Measurements from ENCODE around the gene ARPC4.
A peak's percentile ranks its signal among the peaks of the same experiment; 100 is the strongest.

ARPC4 gene

DNA sequence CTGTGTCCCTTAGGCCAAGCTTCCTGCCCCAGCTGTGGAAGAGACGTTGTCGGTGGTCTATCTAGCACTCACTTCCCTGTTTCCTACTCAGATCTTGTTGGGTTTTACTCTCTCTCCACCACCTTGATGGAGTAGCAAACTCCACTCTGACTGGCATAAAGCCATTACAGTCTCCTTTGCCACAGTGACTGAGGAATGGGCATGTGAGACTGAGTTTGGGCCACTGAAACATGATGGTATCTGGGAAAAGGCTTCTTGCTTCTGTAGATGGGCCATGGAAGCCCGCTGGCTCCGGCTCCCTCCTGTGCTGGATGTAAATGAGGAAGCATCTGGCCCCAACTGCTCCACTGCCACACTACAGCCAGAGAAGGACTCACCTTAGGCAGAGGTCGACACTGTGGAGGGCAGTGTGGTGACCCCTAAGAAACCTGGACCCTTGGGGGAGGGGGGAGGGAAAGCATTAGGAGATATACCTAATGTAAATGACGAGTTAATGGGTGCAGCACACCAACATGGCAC lies 13.7 kb upstream of the ARPC4 start:
- TF ChIP-seq EZH2 (IDR thresholded peaks at IDR 0.05; ENCODE audit: borderline replicate concordance, low read length): no peak
- TF ChIP-seq, protein P1, sequence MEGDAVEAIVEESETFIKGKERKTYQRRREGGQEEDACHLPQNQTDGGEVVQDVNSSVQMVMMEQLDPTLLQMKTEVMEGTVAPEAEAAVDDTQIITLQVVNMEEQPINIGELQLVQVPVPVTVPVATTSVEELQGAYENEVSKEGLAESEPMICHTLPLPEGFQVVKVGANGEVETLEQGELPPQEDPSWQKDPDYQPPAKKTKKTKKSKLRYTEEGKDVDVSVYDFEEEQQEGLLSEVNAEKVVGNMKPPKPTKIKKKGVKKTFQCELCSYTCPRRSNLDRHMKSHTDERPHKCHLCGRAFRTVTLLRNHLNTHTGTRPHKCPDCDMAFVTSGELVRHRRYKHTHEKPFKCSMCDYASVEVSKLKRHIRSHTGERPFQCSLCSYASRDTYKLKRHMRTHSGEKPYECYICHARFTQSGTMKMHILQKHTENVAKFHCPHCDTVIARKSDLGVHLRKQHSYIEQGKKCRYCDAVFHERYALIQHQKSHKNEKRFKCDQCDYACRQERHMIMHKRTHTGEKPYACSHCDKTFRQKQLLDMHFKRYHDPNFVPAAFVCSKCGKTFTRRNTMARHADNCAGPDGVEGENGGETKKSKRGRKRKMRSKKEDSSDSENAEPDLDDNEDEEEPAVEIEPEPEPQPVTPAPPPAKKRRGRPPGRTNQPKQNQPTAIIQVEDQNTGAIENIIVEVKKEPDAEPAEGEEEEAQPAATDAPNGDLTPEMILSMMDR (IDR thresholded peaks at IDR 0.05; ENCODE audit: low read length): no peak
- no peaks in the 10 kb centered on the region for H3K9me3 ChIP-seq (ENCODE audit: low read length)
- no peaks in the 10 kb centered on the region for H3F3A ChIP-seq (ENCODE audit: insufficient read depth, low read length)
- no peak overlapping the region for H3K4me3 ChIP-seq (ENCODE audit: low read depth, low read length, poor library complexity, severe bottlenecking)
- H3K27ac ChIP-seq (ENCODE audit: low read depth, low read length, poor library complexity, severe bottlenecking): peak overlapping the region; percentile 88
- no peaks in the 10 kb centered on the region for H3K79me2 ChIP-seq (ENCODE audit: insufficient read depth, low read length)
- no peaks in the 10 kb centered on the region for H3K9me2 ChIP-seq (ENCODE audit: low read depth, low read length)
- H3K9ac ChIP-seq (ENCODE audit: low read length): no peak overlapping the region
- no peak overlapping the region for H3K4me2 ChIP-seq (ENCODE audit: low read length)
- H3K27me3 ChIP-seq (ENCODE audit: insufficient read depth, low read length): no peaks in the 10 kb centered on the region
- H4K20me1 ChIP-seq (ENCODE audit: insufficient read depth, low read length): no peaks in the 10 kb centered on the region
- H3K4me1 ChIP-seq (ENCODE audit: insufficient read depth, low read length, severe bottlenecking): peaks cover 34% of the 10 kb centered on the region
- no peak overlapping the region for H2AFZ ChIP-seq (ENCODE audit: low read length)
- H3K36me3 ChIP-seq (ENCODE audit: insufficient read depth, low read length): peaks cover 22% of the 10 kb centered on the region; the same call in 1 of the 2 replicates

DNA sequence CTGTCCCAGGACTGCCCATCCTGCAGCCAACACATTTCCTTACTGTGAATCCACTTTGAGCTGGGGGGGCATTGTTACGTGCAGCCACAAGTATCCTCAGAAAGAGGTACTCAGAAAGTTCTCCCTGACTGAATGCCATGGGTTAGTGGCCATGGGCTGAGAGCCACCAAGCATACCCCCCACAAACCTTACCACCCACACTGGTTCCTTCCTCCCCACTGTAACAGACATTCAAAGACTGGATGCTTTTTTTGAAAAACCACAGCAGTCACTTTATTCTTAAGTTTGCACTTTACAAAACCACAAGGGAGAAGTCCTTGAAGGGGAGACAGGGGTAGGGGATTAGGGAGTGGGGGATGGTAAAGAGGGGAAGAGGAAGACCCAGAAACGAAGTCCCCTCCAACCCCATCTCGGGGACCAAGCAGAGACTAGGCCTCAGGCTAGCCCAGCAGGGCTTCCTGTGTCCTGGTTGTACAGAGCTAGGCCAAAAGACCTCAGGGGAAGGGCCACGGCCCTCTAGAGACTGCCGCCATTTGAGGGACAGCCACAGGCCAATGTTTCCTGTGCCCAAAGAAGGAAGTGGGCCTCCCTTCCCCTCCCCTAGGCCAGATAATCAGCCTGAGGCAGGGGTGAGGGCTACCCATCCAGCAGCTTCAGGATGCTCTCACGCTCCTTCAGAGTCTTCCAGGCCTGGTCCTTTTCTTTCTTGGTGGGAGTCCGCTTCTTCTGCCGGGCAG lies 13.0 kb upstream of the ARPC4 start:
- no peaks in the 10 kb centered on the region for H3K27me3 ChIP-seq (ENCODE audit: insufficient read depth, low read length)
- no peaks in the 10 kb centered on the region for H3F3A ChIP-seq (ENCODE audit: insufficient read depth, low read length)
- no peak overlapping the region for H2AFZ ChIP-seq (ENCODE audit: low read length)
- H3K9me2 ChIP-seq (ENCODE audit: low read depth, low read length): no peaks in the 10 kb centered on the region
- peak overlapping the region; percentile 43; the same call in 1 of the 2 replicates for H3K9ac ChIP-seq (ENCODE audit: low read length)
- H3K4me1 ChIP-seq (ENCODE audit: insufficient read depth, low read length, severe bottlenecking): peaks cover 34% of the 10 kb centered on the region
- peak overlapping the region; percentile 1 for H3K4me3 ChIP-seq (ENCODE audit: low read depth, low read length, poor library complexity, severe bottlenecking)
- H3K4me2 ChIP-seq (ENCODE audit: low read length): peak overlapping the region; percentile 23
- peaks cover 23% of the 10 kb centered on the region; the same call in 1 of the 2 replicates for H3K36me3 ChIP-seq (ENCODE audit: insufficient read depth, low read length)
- no peaks in the 10 kb centered on the region for H3K9me3 ChIP-seq (ENCODE audit: low read length)
- no peaks in the 10 kb centered on the region for H3K79me2 ChIP-seq (ENCODE audit: insufficient read depth, low read length)
- peak overlapping the region; percentile 88 for H3K27ac ChIP-seq (ENCODE audit: low read depth, low read length, poor library complexity, severe bottlenecking)
- TF ChIP-seq, protein P1 (IDR thresholded peaks at IDR 0.05; ENCODE audit: low read length): no peak
- TF ChIP-seq EZH2 (IDR thresholded peaks at IDR 0.05; ENCODE audit: borderline replicate concordance, low read length): no peak
- H4K20me1 ChIP-seq (ENCODE audit: insufficient read depth, low read length): no peaks in the 10 kb centered on the region

DNA sequence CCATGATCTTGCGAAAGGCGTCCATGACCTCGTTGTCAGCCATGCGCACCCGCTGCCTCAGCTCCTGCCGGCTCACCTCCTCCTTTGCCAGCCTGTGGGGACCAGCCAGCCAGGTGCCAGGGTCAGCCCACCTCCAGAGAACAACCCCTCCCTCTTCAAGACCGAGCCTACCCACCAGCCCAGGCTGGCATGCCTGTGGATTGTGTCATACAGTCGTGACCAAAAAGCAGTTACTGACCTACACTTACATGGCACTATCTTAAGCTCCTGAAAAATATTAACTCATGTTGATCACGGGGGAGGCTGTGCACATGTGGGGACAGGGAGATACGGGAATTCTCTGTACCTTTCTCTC lies 12.4 kb upstream of the ARPC4 start:
- H3K9ac ChIP-seq (ENCODE audit: low read length): peak overlapping the region; percentile 43; the same call in 1 of the 2 replicates
- no peaks in the 10 kb centered on the region for H3K79me2 ChIP-seq (ENCODE audit: insufficient read depth, low read length)
- peak overlapping the region; percentile 1 for H3K4me3 ChIP-seq (ENCODE audit: low read depth, low read length, poor library complexity, severe bottlenecking)
- no peak overlapping the region for H2AFZ ChIP-seq (ENCODE audit: low read length)
- peak overlapping the region; percentile 88 for H3K27ac ChIP-seq (ENCODE audit: low read depth, low read length, poor library complexity, severe bottlenecking)
- no peaks in the 10 kb centered on the region for H3K9me3 ChIP-seq (ENCODE audit: low read length)
- H3K27me3 ChIP-seq (ENCODE audit: insufficient read depth, low read length): no peaks in the 10 kb centered on the region
- peaks cover 34% of the 10 kb centered on the region for H3K4me1 ChIP-seq (ENCODE audit: insufficient read depth, low read length, severe bottlenecking)
- no peaks in the 10 kb centered on the region for H3F3A ChIP-seq (ENCODE audit: insufficient read depth, low read length)
- H3K9me2 ChIP-seq (ENCODE audit: low read depth, low read length): no peaks in the 10 kb centered on the region
- TF ChIP-seq EZH2 (IDR thresholded peaks at IDR 0.05; ENCODE audit: borderline replicate concordance, low read length): no peak
- TF ChIP-seq, protein P1 (IDR thresholded peaks at IDR 0.05; ENCODE audit: low read length): no peak
- peaks cover 29% of the 10 kb centered on the region; the same call in 1 of the 2 replicates for H3K36me3 ChIP-seq (ENCODE audit: insufficient read depth, low read length)
- no peaks in the 10 kb centered on the region for H4K20me1 ChIP-seq (ENCODE audit: insufficient read depth, low read length)
- H3K4me2 ChIP-seq (ENCODE audit: low read length): peak overlapping the region; percentile 23
